Muscle of leg (tissue), 16 donors: Measurements from ENCODE around the gene POU2F2. TPM values are rescaled to one million over a fixed set of nuclear protein-coding genes. Genes with fewer than 3 reads are reported as not detected.
A peak's percentile ranks its signal among the peaks of the same experiment; 100 is the strongest.

ENCODE experiments used
- DNase-seq: peaks from one replicate; pipeline ENCODE4 v3.0.0; 2013
- H3K27ac ChIP-seq: one replicate; pipeline ENCODE4 v1.5.1; 2013; ENCODE audit warnings: mild to moderate bottlenecking, low read length, control low read depth
- H3K27me3 ChIP-seq: one replicate; pipeline ENCODE4 v1.6.1; 2013; ENCODE audit warnings: low read length; ENCODE audit not compliant: control insufficient read depth, insufficient read depth
- H3K36me3 ChIP-seq: one replicate; pipeline ENCODE4 v1.6.1; 2013; ENCODE audit warnings: low read length; ENCODE audit not compliant: control insufficient read depth, insufficient read depth
- H3K4me1 ChIP-seq: one replicate; pipeline ENCODE4 v1.6.1; 2013; ENCODE audit warnings: low read length; ENCODE audit not compliant: control insufficient read depth, insufficient read depth
- H3K4me3 ChIP-seq: one replicate; pipeline ENCODE4 v1.5.1; 2013; ENCODE audit warnings: low read length, control low read depth
- H3K9me3 ChIP-seq: replicated peaks from 2 replicates; pipeline ENCODE4 v1.6.1; 2013; ENCODE audit warnings: low read depth, low read length; ENCODE audit not compliant: control insufficient read depth
- WGBS: methylation state at CpG from one replicate; pipeline ENCODE4 v1.1.5; 2013; ENCODE audit warnings: missing lambda C conversion rate; ENCODE audit not compliant: insufficient coverage; 5-methylcytosine and 5-hydroxymethylcytosine counted together
- long read RNA-seq, 11 donors: transcript quantifications; one replicate each; lab custom pipeline, GENCODE V29; 2026
- polyA plus RNA-seq, 8 donors: library from polyadenylated mRNA; unstranded; fragments of 120-200 nt; gene quantifications; one replicate each; pipeline versions ENCODE4 v1.2.1 to v1.2.3, GENCODE V29; 2013; ENCODE audit warnings: inconsistent platforms in 1 of 8, low replicate concordance in 1 of 8; ENCODE audit not compliant: insufficient read length in 8 of 8, insufficient read depth in 1 of 8
- total RNA-seq: library from RNA; stranded (reverse); fragments of 120-200 nt; gene quantifications from one replicate; pipeline ENCODE4 v1.2.4, GENCODE V29; 2013

The POU2F2 gene
- 0.35 TPM for total RNA-seq
- 1 to 10 TPM; 1.0 to 1.7 (median 1.2) TPM for polyA plus RNA-seq
- long read RNA-seq, donor 1 = 0 reads
- long read RNA-seq, donor 2 = 0 reads
- long read RNA-seq, donor 3 = 0 reads
- long read RNA-seq, donor 4 = 0 reads
- long read RNA-seq, donor 5 = 0 reads
- long read RNA-seq, donor 6 = 0 reads
- long read RNA-seq, donor 7 = 0 reads
- long read RNA-seq, donor 8 = 0 reads
- long read RNA-seq, donor 9 = 0 reads
- long read RNA-seq, donor 10 = 0 reads
- long read RNA-seq, donor 11 = 0 reads

DNA sequence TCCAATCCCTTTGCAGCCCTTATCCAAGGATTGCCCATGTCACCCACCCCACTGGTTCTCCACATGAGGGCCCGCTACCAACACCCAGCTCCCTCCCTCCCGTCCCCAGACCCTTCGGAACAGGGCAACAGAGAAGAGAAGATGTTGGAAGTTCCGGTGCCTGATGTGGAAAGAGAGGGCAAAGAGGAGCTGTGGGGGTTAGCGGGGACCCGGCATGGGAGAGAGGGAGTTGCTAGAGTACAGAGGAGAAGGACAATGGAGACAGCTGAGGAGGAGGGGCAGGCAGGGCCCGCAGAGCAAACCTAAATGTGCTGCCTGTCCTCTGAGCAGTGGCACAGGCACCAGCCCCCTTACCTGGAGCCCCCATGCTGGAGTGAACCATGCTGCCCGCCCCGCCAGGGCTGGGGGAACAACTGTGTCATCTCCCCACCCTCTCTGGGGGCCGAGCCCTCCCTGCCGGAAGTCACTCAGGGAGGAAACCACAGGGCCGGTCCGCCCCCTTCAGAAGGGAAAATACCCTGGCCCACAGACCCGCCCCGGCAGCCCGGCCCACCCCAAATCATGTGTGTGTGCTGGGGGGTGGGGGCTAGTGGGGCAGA lies at the start of gene POU2F2:
Gene POU2F2, minus strand, starts transcription at position 417 of the 599 bp plus-strand sequence. Its CDS starts 35 bp downstream, at position 382.
- H3K9me3 ChIP-seq = no peaks in the 10 kb centered on the region
- H3K4me1 ChIP-seq = peaks cover 23% of the 10 kb centered on the region
- peak within 1 kb of the TSS; percentile 19 for H3K4me3 ChIP-seq
- DNase-seq = peak; percentile 35
- peaks cover 49% of the 10 kb centered on the region for H3K27me3 ChIP-seq
- H3K36me3 ChIP-seq = no peaks in the 10 kb centered on the region
- H3K27ac ChIP-seq = no peak within 1 kb of the TSS
- WGBS = 2% methylated on average over 8 of the region's 16 CpGs

DNA sequence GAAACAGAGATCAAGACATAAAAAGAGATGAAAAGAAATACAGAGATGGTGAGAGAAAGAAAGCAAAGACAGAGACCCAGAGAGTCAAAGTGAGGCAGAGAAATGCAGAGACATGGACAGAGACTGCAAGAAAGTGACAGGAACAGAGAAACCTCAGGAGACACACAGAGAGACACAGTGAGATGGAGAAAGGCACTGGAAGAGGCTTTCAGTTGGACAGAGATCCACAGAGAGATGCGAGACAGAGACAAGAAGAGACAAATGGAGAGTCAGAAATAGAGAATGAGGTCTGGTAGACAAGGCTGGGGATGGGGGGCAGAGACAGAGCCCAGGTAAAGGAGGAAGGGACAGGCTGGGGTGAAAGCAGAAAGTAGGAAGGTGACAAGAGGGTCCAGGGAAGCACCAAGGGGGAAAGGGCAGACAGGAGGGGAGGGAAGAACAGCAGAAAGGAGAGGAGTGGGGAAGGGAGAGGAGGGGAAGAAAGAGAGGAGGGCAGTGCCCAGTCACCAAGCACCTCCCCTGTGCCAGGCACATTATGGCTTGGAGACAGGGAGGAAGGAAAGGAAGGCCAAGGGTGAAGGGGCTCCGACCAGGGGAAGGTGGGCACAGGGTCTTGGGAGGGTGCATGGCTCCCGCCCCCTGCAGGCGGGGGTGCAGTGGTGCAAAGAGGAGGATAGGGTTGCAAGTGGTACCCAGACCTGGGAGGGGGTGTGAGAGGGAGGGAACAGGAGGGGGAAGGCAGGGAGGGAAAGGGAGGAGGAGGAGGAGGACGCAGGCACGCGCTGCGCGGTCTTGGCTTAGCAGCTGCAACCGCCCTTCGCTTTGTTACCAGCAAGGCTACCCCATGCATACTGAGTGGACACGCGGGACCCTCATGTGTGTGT lies 46.8 kb upstream of the POU2F2 start:
- Histone ChIP-seq H3K4me3 (no peak overlapping the region), H3K9me3 (no peaks in the 10 kb centered on the region), H3K36me3 (no peaks in the 10 kb centered on the region), H3K27ac (no peak overlapping the region), H3K4me1 (peaks cover 13% of the 10 kb centered on the region), H3K27me3 (peaks cover 68% of the 10 kb centered on the region)
- 9% methylated on average over 12 of the region's 13 CpGs for whole genome bisulfite sequencing
- DNase-seq = no peak

DNA sequence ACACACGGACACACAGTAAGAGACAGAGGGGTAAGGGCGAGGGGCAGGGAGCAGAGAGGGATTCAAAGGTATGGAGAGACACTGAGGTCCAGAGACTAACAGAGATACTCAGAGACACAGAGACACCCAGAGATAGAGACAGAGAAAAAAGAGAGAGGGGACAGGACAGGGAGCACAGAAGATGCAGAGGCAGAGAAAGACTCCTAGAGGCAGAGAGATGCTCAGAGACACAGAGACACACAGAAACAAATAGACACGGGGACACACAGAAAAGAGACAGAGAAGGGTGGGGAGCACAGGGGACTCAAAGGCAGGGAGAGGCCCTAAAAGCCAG lies 45.4 kb upstream of the POU2F2 start:
- WGBS = 57% methylated on average over 2 of the region's 3 CpGs
- Histone ChIP-seq H3K4me3 (no peak overlapping the region), H3K4me1 (peaks cover 13% of the 10 kb centered on the region), H3K27me3 (peaks cover 72% of the 10 kb centered on the region), H3K36me3 (no peaks in the 10 kb centered on the region), H3K9me3 (no peaks in the 10 kb centered on the region), H3K27ac (no peak overlapping the region)
- DNase-seq = no peak

DNA sequence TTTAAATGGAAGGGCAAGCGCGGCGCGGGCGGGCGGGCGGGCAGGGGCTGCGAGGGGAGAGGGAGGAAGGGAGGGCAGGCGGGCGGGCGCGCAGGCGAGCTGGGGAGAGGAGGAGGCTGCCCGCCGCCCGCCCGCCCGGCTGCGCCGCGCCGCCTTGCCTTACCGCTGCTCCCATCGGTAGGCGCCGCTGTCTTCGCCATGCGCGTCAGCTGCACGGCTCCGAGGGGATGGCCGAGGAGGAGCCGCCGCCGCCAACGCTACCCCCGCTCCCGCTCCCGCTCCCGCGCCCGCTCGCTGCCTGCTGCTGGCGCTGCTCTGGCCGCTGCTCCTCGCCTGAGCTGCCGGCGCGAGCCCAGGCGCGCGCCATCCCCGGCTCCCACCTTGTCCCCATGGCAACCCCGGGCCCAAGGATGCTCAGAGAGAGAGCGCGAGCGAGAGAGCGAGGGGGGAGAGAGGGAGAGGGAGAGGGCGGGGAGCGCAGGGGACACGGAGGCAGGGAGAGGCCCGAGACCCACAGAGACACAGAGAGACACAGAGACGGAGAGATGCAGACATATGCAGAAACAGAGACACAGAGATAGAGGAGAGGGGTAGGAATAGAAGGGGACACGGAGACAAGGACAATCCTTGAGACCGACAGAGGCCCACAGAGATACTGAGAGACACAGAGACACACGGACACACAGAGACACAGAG lies 44.9 kb upstream of the POU2F2 start:
- WGBS = under 1% methylated on average over 59 of the region's 66 CpGs
- H3K9me3 ChIP-seq = no peaks in the 10 kb centered on the region
- no peak overlapping the region for H3K27ac ChIP-seq
- peaks cover 18% of the 10 kb centered on the region for H3K4me1 ChIP-seq
- DNase-seq = peak; percentile 83
- peak overlapping the region; percentile 29 for H3K4me3 ChIP-seq
- peaks cover 69% of the 10 kb centered on the region for H3K27me3 ChIP-seq
- no peaks in the 10 kb centered on the region for H3K36me3 ChIP-seq

DNA sequence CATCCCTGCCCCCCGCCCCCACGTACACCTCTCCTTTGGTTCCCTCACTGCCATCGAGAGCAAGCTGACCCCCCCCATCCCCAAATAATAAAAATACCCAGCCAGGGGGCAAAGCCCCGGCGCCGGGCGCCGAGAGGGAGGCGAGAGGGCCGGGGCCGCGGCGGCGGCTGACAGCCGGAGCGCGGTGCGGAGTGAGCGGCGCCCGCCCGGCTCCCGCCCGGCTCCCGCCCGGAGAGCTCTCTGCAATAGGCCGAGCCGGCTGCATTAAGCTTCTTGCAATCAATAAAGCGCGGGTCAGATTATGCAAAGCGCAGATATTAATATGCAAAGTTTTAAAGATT lies 44.4 kb upstream of the POU2F2 start:
- Histone ChIP-seq H3K4me3 (peak overlapping the region; percentile 29), H3K36me3 (no peaks in the 10 kb centered on the region), H3K27ac (no peak overlapping the region), H3K27me3 (peaks cover 67% of the 10 kb centered on the region), H3K4me1 (peaks cover 23% of the 10 kb centered on the region), H3K9me3 (no peaks in the 10 kb centered on the region)
- no peak for DNase-seq
- 0% methylated on average over 26 of the region's 31 CpGs for WGBS

DNA sequence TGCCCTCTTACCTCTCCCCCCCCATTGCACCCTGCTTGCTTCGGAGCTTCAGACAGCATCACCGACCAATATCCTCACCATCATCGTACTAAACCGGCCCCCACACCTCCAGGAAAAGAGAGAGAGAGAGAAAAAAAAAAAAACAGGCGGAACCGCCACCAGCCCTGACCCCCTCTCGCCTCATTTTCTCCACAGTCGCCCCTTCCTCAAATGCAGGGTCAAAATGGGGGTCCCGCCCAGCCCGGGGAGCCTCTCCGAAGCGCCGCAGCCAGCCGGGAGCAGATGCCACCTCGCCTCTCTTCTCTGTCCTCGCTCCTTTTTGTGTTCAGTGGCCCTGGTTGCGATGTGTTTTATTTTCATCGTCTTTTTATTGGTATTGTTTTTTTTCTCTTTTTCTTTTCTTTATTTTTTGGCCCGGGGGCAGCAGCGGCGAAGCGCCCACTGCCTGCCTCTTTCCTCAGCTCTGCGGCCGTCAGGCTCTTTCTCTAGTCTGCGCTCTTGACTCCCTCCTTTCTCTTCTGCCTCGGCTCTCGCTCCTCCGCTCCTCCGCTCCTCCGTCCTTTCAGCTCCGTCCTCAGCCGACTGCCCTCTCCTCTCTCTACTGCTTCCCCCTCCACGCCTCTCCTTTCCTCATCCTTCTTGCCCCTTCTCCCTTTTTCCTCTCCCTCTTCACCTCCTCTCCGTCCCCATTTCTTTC lies 43.9 kb upstream of the POU2F2 start:
- under 1% methylated on average over 16 of the region's 34 CpGs for WGBS
- peaks cover 65% of the 10 kb centered on the region for H3K27me3 ChIP-seq
- no peak for DNase-seq
- peaks cover 25% of the 10 kb centered on the region for H3K4me1 ChIP-seq
- H3K4me3 ChIP-seq = peak overlapping the region; percentile 29
- H3K36me3 ChIP-seq = no peaks in the 10 kb centered on the region
- H3K9me3 ChIP-seq = no peaks in the 10 kb centered on the region
- no peak overlapping the region for H3K27ac ChIP-seq

DNA sequence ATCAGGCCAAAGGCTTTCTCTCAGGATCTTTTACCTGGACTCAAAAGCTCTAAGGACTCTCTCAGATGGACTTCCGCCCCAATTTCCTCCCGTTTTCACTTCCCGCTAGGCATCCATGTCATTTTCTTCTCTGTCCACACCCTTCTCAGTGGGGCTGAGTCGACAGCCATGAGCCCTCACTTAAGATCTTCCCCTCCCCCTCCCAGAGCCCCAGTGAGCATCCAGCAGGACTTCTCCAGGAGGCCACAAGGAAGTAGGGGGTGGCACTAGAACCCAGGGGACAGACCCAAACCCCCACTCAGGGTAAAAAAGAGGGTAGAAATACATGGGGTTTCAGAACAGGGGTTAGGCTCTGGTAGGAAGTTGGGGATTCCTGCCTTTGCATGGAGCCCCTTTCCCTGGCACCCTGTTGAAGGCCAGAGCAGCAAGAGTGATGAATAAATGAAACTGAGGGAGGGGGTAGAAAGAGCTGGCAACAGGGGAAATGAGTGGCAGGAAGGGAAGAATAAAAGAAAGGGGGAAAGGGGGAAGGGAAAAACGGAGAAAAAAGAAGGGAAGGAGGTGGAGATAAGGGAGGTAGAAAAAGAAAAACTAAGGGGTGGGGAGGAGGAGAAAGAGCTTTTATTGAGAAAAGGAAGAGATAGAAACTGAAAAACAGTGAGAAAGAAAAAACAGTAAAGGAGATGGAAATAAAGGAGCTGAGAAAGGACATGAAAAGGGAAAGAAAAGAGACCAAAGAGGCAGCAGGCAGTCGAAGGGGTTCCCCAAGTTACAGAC lies 42.9 kb upstream of the POU2F2 start:
- Histone ChIP-seq H3K4me1 (peaks cover 30% of the 10 kb centered on the region), H3K36me3 (no peaks in the 10 kb centered on the region), H3K27me3 (peaks cover 56% of the 10 kb centered on the region), H3K4me3 (no peak overlapping the region), H3K9me3 (no peaks in the 10 kb centered on the region), H3K27ac (no peak overlapping the region)
- DNase-seq = no peak
- WGBS = 23% methylated on average over 5 of the region's 6 CpGs

DNA sequence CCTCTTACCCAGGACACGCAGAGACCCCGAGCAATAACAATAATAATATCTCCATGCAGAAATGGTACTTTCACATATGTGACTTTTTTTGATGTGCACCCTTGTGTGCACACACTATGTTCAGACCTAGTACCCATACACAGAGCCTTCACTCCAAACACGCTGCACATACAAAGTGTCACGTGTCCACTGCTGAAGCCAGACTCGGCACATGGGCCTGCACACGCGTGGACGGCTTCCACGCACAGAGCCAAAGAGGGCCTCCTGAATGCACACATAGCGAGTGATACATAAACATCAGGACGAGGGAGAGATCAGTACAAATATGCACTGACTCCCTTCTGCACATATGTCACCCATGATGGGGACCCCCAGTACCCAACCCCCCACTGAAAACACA lies 41.9 kb upstream of the POU2F2 start:
- WGBS = 92% methylated on average over 11 of the region's 11 CpGs
- Histone ChIP-seq H3K9me3 (no peaks in the 10 kb centered on the region), H3K27ac (no peak overlapping the region), H3K4me3 (no peak overlapping the region), H3K36me3 (no peaks in the 10 kb centered on the region), H3K4me1 (peaks cover 30% of the 10 kb centered on the region), H3K27me3 (peaks cover 47% of the 10 kb centered on the region)
- DNase-seq = no peak

DNA sequence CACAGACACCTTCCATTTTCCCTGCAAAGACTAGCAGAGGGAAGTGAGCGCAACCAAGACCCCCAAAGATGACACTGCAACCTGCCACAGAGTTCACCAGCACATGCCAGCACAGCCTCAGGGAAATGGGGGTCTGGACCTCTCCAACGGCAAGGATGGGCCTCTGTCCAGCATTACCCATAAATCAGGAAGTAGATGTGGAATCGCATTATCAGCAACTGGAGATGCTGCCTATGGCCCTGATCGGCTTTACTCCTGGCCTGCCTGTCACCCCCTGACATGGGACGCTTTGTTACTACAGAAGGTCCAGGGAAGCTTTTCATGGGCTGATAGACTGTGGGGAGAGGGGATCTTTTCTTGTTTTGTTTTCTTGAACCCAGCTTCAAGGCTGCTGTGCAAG lies 41.4 kb upstream of the POU2F2 start:
- Histone ChIP-seq H3K27me3 (peaks cover 42% of the 10 kb centered on the region), H3K36me3 (no peaks in the 10 kb centered on the region), H3K9me3 (no peaks in the 10 kb centered on the region), H3K27ac (no peak overlapping the region), H3K4me1 (peaks cover 30% of the 10 kb centered on the region), H3K4me3 (no peak overlapping the region)
- WGBS = 67% methylated on average over 2 of the region's 5 CpGs
- no peak for DNase-seq
